MM.1S (cell line): Measurements from ENCODE around the gene CLIP4.

Source experiments
- DNase-seq: peaks from one replicate; pipeline ENCODE4 v3.0.0-alpha.2; 2015
- H2AFZ ChIP-seq: fragments of 300-600 bp; sonication (generic); 2 replicates; pipeline ENCODE4 v1.6.0; 2016; ENCODE audit warnings: antibody characterized with exemption, low read length
- H3F3A ChIP-seq: fragments of 300-600 bp; sonication (generic); 2 replicates; pipeline ENCODE4 v1.6.1; 2016; ENCODE audit warnings: mild to moderate bottlenecking, antibody characterized with exemption, low read length, moderate library complexity, mixed read lengths; ENCODE audit not compliant: insufficient read depth
- H3K27ac ChIP-seq: fragments of 300-600 bp; sonication (generic); 2 replicates; pipeline ENCODE4 v1.5.1; 2016; ENCODE audit warnings: mild to moderate bottlenecking, low read length
- H3K27me3 ChIP-seq: fragments of 300-600 bp; sonication (generic); replicated peaks from 2 replicates; pipeline ENCODE4 v1.6.0; 2016; ENCODE audit warnings: low read length; ENCODE audit not compliant: insufficient read depth
- H3K36me3 ChIP-seq: fragments of 300-600 bp; sonication (generic); replicated peaks from 2 replicates; pipeline ENCODE4 v1.6.1; 2016; ENCODE audit warnings: mild to moderate bottlenecking, low read length, mixed read lengths; ENCODE audit not compliant: insufficient read depth
- H3K4me1 ChIP-seq: fragments of 300-600 bp; sonication (generic); 2 replicates; pipeline ENCODE4 v1.6.1; 2016; ENCODE audit warnings: low read length, mixed read lengths
- H3K4me2 ChIP-seq: fragments of 300-600 bp; sonication (generic); 2 replicates; pipeline ENCODE4 v1.6.0; 2016; ENCODE audit warnings: low read depth, low read length
- H3K4me3 ChIP-seq: fragments of 300-600 bp; sonication (generic); 2 replicates; pipeline ENCODE4 v1.5.1; 2016; ENCODE audit warnings: low read length, mixed read lengths
- H3K79me2 ChIP-seq: fragments of 300-600 bp; sonication (generic); 2 replicates; pipeline ENCODE4 v1.6.1; 2016; ENCODE audit warnings: mixed run types, low read length, mixed read lengths
- H3K9ac ChIP-seq: fragments of 300-600 bp; sonication (generic); 2 replicates; pipeline ENCODE4 v1.6.1; 2016; ENCODE audit warnings: low read length, mixed read lengths
- H3K9me2 ChIP-seq: fragments of 300-600 bp; sonication (generic); replicated peaks from 2 replicates; pipeline ENCODE4 v1.6.1; 2016; ENCODE audit warnings: mild to moderate bottlenecking, low read length, mixed read lengths; ENCODE audit not compliant: insufficient read depth
- H3K9me3 ChIP-seq: fragments of 300-600 bp; sonication (generic); replicated peaks from 2 replicates; pipeline ENCODE4 v1.6.1; 2016; ENCODE audit warnings: mild to moderate bottlenecking, low read length, mixed read lengths; ENCODE audit not compliant: insufficient read depth
- H4K20me1 ChIP-seq: fragments of 300-600 bp; sonication (generic); 2 replicates; pipeline ENCODE4 v1.6.1; 2016; ENCODE audit warnings: mild to moderate bottlenecking, low read length, moderate library complexity, mixed read lengths; ENCODE audit not compliant: insufficient read depth
- EZH2 ChIP-seq: fragments of 300-600 bp; sonication (generic); optimal IDR thresholded peaks from 2 replicates; pipeline ENCODE3; 2017; ENCODE audit warnings: low read depth, mild to moderate bottlenecking, antibody characterized with exemption, low read length, mixed read lengths
- EZH2phosphoT487 ChIP-seq: fragments of 300-600 bp; sonication (generic); IDR thresholded peaks from 2 replicates; pipeline ENCODE4 v1.6.1; 2018; ENCODE audit warnings: antibody characterized with exemption, low read length
- TF ChIP-seq, protein P1 (sequence below): fragments of 300-600 bp; sonication (generic); IDR thresholded peaks from 2 replicates; pipeline ENCODE4 v1.5.1; 2016; ENCODE audit warnings: antibody characterized with exemption, low read length, mixed read lengths

Gene CLIP4

DNA sequence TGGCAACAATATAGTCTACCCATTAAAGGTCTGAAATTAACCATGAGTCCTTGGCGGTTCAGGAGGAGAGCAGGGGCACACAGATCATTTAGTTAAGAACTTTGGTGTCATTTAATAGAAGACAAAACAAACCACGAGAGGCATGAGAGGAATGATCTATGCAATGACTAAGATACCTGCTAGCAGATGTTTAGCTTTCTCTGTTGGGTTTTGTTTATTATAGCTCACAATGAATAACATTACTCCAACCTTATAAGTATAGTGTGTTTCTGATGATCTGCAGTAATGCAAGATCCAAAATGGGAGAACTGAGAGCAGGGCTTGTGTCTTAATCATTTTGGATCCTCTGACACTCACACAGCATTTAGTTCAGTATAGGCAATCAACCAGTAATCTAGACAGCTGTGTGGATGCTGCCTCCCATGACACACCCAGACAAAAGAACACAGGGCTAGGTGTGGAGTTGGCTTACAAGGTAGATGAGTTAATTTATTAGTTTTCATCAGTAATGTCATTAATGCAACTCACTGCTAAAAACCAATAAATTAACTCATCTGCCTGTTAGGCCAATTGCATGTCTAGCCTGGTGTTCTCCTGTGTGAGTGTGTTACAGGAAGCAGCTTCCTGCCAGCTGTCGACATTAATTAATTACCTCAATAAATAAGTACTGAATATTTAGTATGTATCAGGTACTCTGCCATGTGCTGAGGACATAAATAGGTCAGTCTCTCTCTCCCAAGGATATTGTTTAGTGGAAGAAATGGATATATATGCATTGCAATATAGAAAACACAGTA lies 92.3 kb downstream of the CLIP4 start:
- no peak overlapping the region for H3K27ac ChIP-seq
- H3K9me3 ChIP-seq: no peaks in the 10 kb centered on the region
- H3K4me1 ChIP-seq: no peaks in the 10 kb centered on the region
- TF ChIP-seq EZH2 (no peak), EZH2phosphoT487 (no peak)
- TF ChIP-seq, protein P1, sequence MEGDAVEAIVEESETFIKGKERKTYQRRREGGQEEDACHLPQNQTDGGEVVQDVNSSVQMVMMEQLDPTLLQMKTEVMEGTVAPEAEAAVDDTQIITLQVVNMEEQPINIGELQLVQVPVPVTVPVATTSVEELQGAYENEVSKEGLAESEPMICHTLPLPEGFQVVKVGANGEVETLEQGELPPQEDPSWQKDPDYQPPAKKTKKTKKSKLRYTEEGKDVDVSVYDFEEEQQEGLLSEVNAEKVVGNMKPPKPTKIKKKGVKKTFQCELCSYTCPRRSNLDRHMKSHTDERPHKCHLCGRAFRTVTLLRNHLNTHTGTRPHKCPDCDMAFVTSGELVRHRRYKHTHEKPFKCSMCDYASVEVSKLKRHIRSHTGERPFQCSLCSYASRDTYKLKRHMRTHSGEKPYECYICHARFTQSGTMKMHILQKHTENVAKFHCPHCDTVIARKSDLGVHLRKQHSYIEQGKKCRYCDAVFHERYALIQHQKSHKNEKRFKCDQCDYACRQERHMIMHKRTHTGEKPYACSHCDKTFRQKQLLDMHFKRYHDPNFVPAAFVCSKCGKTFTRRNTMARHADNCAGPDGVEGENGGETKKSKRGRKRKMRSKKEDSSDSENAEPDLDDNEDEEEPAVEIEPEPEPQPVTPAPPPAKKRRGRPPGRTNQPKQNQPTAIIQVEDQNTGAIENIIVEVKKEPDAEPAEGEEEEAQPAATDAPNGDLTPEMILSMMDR: no peak
- no peak overlapping the region for H3K4me3 ChIP-seq
- no peak overlapping the region for H3K4me2 ChIP-seq
- no peaks in the 10 kb centered on the region for H3K36me3 ChIP-seq
- no peaks in the 10 kb centered on the region for H4K20me1 ChIP-seq
- H3K9me2 ChIP-seq: no peaks in the 10 kb centered on the region
- H3K27me3 ChIP-seq: no peaks in the 10 kb centered on the region
- H3K79me2 ChIP-seq: no peaks in the 10 kb centered on the region
- DNase-seq: no peak
- H3F3A ChIP-seq: no peaks in the 10 kb centered on the region
- H3K9ac ChIP-seq: no peak overlapping the region
- no peak overlapping the region for H2AFZ ChIP-seq

DNA sequence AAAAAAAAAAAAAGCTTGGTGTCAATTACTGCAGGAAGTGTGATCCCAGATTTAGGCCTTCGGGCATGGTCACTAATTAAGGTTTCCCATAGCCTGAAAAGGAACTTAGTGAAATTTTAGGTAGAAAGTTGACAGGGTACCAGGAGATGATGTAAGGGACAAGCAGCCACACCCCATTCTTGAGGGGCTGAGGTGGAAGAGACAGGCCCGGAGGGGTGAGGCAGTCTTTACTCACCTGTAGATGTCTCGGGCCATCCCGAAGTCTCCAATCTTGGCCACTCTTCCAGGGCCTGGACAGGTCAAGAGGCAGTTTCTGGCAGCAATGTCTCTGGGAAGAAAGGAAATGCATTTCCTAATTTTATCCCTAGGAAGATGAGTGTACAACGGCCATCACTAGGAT lies 94.3 kb downstream of the CLIP4 start:
- Histone ChIP-seq H3K4me1 (no peaks in the 10 kb centered on the region), H3K27ac (no peak overlapping the region), H3K9ac (no peak overlapping the region), H3K4me2 (no peak overlapping the region), H4K20me1 (no peaks in the 10 kb centered on the region), H3K4me3 (no peak overlapping the region), H3K79me2 (no peaks in the 10 kb centered on the region), H3K9me3 (no peaks in the 10 kb centered on the region), H3K9me2 (no peaks in the 10 kb centered on the region), H2AFZ (no peak overlapping the region), H3K36me3 (no peaks in the 10 kb centered on the region), H3K27me3 (no peaks in the 10 kb centered on the region), H3F3A (no peaks in the 10 kb centered on the region)
- no peak for DNase-seq
- TF ChIP-seq, protein P1: no peak
- TF ChIP-seq EZH2 (no peak), EZH2phosphoT487 (no peak)

DNA sequence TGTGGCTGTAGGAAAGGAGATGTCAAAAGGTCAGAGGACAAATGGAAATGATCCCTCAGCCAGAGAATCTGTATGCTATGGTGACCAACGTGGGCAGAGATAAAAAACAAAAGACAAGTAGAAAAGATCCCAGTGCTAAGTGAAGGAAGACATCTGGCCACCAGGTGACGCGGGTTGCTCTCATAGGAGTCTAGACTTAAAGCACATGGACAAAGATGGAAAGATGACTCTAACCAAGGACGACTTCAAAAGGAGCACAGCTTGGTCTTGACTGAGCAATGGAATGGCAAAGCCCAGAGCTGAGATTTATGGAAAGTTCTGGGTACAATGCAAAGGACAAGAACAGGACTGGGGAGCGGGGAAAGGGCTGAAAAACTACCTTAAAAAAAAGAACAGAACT lies 96.8 kb downstream of the CLIP4 start:
- TF ChIP-seq EZH2phosphoT487: no peak
- TF ChIP-seq, protein P1: no peak
- TF ChIP-seq EZH2: no peak
- Histone ChIP-seq H3F3A (no peaks in the 10 kb centered on the region), H2AFZ (no peak overlapping the region), H3K4me2 (no peak overlapping the region), H3K4me3 (no peak overlapping the region), H3K36me3 (no peaks in the 10 kb centered on the region), H3K9ac (no peak overlapping the region), H3K27ac (no peak overlapping the region), H3K4me1 (no peaks in the 10 kb centered on the region), H3K79me2 (no peaks in the 10 kb centered on the region), H3K27me3 (no peaks in the 10 kb centered on the region), H3K9me2 (no peaks in the 10 kb centered on the region), H4K20me1 (no peaks in the 10 kb centered on the region), H3K9me3 (no peaks in the 10 kb centered on the region)
- DNase-seq: no peak
